Measurements from ENCODE around the gene ITCH. TPM values are rescaled to one million over a fixed set of nuclear protein-coding genes. Genes with fewer than 3 reads are reported as not detected.
"Not testable (repeated sequence)": the region's sequence is repeated elsewhere in the genome, so short reads cannot be mapped to it uniquely, and the experiment has no call there.

ITCH gene
- 83.3 TPM for total RNA-seq (ENCODE audit: insufficient read depth, low replicate concordance)

DNA sequence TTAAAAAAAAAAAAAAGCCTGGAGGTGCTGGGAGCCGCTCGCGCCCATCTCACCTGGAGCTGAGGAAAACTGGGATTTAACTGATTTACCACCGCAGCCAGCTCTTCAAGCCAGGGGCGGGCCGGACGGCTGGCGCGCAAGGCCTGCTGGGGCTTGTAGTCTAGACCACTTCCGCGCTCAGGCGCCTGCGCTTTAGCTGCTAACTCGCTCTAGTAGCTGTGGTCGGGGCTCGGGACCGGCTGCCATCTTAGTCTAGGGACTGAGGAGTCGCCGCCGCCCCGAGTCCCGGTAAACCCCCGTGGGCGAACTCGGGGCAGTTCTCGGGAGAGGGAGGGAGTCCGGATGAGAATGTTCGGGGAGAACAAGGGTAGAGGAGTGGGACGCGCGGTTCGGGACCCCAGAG lies at the start of gene ITCH:
Gene ITCH, plus strand, starts transcription at position 212 of the 403 bp plus-strand sequence. CDS start 30,539 bp downstream, outside the sequence.
- peak; percentile 97 for DNase-seq (ENCODE audit: low spot score)

DNA sequence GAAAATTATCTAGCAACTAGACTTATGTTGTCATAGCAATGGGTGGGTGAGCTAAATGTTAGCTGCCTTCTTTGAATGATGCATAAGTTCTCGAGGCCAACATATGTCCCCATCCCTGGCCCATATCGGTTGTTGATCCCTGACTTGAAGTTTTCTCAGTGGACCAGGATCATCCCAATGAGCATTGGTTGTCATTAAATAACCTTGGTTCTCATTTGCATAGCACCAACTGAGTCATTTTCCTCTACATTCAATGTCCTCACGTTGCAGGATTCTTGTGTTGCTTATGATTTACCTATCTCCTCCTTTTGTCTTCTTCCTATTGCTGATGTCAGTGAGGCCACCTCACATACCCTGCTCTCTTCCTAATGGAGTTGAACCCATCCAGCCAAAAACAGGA lies 47.8 kb upstream of the ITCH start:
- no peak for DNase-seq (ENCODE audit: low spot score)

- DNase-seq (ENCODE audit: low spot score): no peak
These were observed 46.8 kb upstream of the ITCH start for GRCh38 chr20:34316196-34316814.

DNA sequence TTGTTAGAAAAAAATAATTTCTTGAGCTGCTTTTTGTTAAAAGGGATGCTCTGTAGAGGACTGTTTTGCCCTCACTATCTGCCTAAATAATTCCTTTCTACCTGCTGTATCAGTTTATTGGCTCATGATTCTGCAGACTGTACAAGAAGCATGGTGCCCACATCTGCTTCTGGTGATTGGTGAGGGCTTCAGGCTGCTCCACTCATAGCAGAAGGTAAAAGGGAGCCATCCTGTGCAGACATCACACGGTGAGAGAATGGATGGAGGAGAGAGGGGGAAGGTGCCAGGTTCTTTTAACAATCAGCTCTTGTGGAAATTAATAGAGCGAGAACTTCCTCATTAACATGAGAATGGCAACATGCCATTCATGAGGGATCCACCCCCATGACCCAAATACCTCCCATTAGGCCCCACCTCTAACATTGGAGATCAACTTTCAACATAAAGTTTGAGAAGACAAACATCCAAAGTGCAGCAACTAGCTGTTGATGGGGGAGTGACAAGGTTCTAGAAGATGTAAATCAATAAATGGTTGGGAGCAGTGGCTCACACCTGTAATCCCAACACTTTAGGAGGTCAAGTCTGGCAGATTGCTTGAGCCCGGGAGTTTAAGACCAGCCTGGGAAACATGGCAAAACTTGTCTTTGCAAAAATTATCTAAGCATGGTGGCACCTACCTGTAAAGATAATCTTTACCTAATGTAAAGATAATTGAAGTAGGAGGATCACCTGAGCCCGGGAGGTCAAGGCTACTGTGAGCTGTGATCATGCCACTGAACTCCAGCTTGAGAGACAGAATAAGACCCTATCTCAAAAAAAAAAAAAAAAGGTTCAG lies 44.2 kb upstream of the ITCH start:
- DNase-seq (ENCODE audit: low spot score): no peak

DNA sequence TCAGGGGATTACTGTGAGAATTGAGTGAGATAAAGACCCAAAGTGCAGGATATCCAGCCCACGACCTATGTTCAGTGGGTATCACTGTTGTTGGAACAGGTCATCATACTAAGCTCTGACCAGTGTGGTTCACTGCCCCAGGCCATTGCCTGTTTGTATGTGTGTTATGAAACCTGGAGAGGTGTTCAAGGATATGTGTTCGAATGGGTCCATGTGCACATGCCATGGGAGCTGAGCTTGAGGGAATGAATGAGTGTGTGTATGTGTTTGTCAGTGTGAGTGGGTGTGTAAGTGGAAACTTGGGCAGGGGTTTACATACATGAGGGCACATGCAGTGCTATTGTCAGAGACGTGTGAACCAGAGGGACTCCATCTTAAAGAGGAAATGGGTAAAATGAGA lies 42.2 kb upstream of the ITCH start:
- no peak for DNase-seq (ENCODE audit: low spot score)

DNA sequence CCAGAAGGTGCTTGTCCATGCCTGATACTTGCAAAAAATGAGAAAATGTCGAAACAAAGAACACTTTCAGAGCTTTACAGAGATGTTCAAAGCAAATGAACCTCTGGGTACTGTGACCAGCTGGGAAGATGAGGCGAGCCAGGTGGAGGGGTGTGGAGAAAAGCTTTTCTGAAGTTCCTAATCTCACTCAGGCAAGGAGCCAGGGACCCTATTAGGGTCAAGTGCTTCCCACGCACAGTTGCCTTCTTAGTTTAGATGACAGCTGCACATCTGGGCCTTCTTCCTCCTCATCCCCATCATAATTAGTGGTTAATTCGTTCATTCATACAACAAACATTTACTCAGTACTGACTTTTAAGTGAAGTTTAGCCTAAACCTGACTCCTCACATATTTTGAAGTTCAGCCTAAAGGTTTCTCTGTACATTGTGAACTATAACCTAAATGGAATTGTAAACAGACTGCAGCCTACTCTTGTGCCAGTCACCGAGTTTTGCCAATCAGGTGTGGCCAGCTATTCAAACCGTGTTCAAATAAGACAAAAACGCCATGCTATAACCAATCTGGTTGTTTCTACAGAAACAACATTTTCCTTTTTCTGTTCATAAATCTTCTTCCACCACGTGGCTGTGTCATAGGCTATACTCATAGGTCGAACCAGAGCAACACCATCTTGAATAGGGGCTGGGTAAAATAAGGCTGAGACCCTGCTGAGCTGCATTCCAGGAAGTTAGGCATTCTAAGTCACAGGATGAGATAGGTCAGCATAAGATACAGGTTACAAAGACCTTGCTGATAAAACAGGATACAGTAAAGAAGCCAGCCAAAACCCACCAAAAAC lies 40.6 kb upstream of the ITCH start:
- no peak for DNase-seq (ENCODE audit: low spot score)

GRCh38 chr20:34324541-34324940 lies 38.5 kb upstream of the ITCH start:
- no peak for DNase-seq (ENCODE audit: low spot score)

- DNase-seq (ENCODE audit: low spot score): not testable (repeated sequence)
These were observed 34.9 kb upstream of the ITCH start for GRCh38 chr20:34328207-34328606.

DNA sequence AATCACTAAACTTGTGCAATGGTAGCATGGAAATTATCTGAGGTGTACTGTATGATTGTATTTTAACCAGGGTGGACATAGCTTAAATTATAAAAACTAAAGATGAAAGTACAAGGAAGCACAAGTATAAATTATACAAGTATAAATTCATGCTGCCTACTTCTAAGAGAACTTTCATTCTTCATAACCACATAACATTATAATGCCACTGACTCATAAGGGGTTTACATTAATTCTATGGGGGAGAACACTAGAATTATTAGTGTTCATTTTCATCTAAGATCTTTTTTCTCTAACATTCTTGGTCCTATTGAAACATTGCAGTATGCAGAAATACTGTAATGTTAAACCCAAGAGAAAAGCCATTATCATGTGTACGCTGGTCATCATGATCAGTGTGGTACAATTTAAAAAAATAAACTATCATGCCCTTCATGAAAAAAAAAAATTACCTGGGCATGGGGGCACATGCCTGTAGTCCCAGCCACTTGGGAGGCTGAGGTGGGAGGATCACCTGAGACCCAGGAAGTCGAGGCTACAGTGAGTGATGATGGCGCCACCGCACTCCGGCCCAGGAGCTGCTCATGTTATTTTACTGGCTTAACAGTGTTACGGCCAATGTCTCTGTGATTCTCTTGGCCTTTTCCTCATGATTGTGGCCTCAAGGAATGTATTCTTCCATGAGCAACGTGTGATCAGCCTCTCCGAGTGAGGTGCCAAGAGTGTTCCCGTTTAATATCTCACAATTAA lies 34.0 kb upstream of the ITCH start:
- no peak for DNase-seq (ENCODE audit: low spot score)

DNA sequence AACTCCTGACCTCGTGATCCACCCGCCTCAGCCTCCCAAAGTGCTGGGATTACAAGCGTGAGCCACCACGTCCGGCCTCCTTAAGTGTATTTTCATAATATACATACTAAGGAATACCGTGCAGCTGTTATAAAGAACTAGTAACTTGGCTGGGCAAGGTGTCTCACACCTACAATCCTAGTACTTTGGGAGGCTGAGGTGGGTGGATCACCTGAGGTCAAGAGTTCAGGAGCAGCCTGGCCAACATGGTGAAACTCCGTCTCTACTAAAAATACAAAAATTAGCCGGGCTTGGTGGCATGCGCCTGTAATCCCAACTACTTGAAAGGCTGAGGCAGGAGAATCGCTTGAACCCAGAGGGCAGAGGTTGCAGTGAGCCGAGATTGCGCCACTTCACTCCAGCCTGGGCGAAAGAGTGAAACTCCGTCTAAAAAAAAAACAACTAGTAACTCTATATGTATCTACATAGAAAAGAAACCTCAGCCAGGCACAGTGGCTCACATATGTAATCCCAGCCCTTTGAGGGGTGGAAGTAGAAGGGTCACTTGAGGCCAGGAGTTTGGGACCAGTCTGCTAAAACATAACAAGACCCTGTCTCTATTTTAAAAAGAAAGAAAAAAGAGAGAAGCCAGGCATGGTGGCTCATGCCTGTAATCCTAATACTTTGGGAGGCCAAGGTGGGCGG lies 32.1 kb upstream of the ITCH start:
- DNase-seq (ENCODE audit: low spot score): not testable (repeated sequence)

- DNase-seq (ENCODE audit: low spot score): no peak
These were observed 31.2 kb upstream of the ITCH start for GRCh38 chr20:34331838-34332237.

DNA sequence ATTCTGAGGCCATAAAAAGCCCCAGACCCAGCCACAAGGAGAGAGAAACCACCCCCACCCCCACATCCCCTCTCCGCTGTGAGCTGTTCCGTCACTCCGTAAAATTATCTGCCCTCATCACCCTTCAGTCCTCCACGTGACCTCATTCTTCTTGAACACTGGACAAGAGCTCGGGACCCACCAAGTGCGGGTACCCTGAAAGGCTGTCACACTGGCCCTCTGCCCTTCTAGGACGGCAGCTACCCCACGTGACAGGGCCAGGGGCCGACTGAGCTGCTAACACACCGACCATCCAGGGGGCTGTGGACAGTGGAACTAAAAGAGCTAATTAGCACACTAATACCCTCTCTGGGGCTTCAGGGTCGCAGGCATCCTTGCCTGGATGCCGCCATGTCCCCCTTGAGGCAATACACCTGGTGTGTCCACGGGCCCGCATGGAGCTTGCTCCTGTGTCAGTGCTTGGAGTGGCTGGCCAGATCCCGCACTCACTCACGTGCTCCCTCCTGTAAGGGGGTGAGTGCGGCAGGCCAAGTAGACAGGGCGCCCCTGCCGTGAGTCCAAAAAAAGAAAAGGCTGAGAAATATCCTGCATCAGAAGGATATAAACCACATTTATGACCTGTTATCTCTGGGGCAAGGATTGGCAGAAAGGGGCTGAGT lies 30.7 kb upstream of the ITCH start:
- no peak for DNase-seq (ENCODE audit: low spot score)

- no peak for DNase-seq (ENCODE audit: low spot score)
These were observed 29.3 kb upstream of the ITCH start for GRCh38 chr20:34333786-34334185.

DNA sequence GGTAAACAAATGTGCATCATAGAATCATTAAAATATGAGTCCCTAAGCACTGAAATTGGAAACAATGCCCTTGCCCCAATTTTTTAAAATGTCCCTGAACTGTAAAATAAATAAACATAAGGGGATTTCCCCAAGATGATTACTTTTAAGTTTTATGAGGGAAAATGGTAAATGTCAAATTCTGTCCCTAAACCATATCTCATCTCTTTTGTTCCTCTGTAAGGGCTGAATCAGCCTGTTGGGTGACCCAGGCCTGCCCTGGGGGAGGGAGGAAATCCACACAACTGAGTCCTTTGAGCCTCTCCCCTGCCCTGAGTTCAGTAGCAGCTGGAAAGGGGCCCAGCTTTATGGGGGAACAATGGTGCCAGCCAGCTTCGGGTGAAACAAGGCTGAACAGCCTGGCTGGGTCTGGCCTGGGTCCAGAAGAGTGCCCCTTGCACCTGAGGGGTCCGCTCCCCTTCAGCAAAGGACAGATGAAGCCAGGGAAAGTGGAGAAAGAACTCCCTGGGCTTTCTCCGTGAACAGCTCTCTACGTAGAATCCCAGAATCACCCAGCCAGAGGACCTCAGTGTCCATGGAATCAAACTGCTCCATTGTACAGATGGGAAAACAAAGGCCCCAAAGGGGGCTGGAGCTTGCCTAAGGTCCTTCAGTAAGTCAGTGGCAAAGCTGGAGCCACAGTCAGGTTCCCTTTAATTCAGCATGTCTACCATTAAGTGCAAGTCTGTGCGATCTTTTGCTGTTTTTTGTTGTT lies 28.2 kb upstream of the ITCH start:
- peak; percentile 39 for DNase-seq (ENCODE audit: low spot score)

GRCh38 chr20:34337544-34337943 lies 25.5 kb upstream of the ITCH start:
- no peak for DNase-seq (ENCODE audit: low spot score)

DNA sequence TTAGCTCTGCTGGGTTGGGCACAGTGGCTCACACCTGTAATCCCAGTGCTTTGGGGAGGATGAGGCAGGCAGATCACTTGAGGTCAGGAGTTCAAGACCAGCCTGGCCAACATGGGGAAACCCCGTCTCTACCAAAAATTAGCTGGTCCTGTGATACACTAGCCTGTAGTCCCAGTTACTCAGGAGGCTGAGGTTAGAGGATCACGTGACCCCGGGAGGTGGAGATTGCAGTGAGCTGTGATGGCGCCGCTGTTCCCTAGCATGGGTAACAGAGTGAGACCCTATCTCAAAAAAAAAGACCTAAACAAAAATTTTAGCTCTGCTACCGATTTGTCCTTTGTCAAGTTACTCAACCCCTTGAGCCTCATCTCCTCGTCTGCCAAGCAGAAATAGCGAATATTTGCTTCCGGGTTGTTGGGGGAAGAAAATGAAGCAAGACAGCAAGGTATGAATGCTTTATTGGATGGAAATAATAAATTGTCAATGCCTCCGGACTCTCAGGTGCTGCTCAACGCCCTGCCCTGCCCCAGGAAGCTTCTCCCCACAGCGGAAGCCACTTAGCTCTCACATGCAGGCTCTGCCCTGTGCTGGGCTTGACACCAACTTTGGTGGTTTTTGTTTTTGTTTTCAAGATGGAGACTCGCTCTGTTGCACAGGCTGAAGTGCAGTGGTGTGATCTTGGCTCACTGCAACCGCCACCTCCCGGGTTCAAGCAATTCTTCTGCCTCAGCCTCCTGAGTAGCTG lies 24.9 kb upstream of the ITCH start:
- no peak for DNase-seq (ENCODE audit: low spot score)

- DNase-seq (ENCODE audit: low spot score): not testable (repeated sequence)
These were observed 22.3 kb upstream of the ITCH start for GRCh38 chr20:34340726-34341125.

DNA sequence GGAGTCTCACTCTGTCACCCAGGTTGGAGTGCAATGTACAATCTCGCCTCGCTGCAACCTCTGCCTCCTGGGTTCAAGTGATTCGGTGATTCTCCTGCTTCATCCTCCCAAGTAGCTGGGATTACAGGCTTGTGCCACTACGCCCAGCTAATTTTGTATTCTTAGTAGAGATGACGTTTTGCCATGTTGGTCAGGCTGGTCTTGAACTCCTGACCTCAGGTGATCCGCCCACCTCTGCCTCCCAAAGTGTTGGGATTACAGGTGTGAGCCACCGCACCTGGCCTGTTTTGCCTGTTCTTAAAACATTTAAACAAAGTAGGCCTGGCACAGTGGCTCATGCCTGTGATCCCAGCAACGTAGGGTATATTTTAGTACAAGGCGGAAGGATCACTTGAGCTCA lies 21.9 kb upstream of the ITCH start:
- not testable (repeated sequence) for DNase-seq (ENCODE audit: low spot score)

All from umbilical cord (tissue), 2 donors.